GM19463 (cell line): ENCODE data around the gene TPSB2.
"Not testable (repeated sequence)": the region's sequence is repeated elsewhere in the genome, so short reads cannot be mapped to it uniquely, and the experiment has no call there.

Source experiments
- ATAC-seq: cut with Tn5 transposase; IDR thresholded peaks from one replicate; pipeline ENCODE4 v1.9.1; 2021; ENCODE audit warnings: mild to moderate bottlenecking, moderate library complexity; ENCODE audit not compliant: unreplicated experiment

TPSB2 gene

DNA sequence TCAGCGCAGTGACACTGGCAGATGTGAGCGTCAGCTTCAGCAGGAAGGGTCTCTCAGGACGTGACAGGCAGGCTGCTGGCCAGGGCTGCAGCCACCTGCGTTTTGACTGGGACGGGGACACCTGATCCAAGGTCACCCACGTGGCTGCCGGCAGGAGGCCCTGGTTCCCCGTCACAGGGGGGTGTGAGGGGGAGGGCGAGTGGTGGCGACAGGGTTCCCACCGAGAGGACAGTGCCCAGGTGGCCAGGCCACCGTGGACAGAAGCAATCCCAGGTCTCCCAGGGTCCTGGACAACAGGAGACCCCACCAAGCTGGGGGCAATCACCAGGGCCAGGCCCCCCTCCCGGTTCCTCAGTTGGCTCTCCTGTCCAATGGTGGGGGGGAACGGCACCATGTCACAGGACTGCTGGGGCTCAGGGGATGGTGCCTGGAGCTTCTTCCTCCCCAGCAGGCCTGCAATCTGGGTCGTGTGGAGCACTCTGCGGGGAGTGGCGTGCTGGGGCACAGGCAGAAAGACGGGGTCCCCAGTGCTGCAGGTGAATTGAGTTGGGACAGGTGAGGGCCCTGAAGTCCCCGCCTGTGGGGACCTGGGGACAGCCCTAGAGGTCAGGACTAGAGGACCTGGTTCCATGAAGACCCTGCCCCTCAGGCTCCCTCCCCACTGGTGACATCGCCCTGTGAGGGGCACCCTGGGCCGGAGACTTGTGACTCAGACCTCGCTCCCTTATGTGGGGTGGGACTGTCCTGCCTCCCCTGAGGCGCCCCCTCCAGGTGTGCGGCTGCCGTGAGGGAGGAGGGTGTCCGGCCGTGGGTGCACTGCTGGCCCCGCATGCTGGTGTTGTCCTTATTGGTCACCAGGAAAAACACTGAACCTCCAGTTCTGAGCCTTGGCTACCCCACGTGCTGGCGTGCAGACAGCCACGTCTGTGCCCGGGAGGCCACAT, 14.2 kb upstream of the TPSB2 start:
- ATAC-seq, result not testable (repeated sequence)

DNA sequence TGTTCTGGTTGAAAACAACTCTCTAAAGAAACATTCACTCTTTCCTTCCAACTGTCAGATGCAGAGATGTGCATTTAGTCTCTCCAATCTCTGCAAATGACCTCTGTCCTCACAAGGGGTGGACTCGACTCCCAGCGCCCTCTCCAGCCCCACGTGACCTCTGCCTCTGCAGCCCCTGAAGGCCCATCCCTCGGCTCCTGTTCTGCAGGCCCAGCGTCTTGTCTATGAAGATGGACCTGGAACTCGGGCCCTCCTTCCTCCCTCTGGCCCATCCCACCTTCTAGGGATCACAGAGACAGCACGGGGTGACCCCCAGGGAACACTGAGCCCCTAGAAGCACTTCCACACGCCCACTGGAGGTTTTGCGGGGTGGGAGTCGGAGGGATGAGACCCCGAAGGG, 13.4 kb upstream of the TPSB2 start:
- ATAC-seq, result not testable (repeated sequence)

DNA sequence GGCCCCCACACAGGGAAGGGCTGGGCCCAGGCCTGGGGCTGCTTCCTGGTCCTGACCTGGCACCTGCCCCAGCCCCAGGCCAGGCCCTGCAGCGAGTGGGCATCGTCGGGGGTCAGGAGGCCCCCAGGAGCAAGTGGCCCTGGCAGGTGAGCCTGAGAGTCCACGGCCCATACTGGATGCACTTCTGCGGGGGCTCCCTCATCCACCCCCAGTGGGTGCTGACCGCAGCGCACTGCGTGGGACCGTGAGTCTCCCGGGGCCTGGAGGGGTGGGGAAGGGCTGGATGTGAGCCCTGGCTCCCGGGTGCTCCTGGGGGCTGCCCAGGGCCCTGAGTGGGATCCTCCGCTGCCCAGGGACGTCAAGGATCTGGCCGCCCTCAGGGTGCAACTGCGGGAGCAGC, 11.1 kb upstream of the TPSB2 start:
- ATAC-seq, result not testable (repeated sequence)

DNA sequence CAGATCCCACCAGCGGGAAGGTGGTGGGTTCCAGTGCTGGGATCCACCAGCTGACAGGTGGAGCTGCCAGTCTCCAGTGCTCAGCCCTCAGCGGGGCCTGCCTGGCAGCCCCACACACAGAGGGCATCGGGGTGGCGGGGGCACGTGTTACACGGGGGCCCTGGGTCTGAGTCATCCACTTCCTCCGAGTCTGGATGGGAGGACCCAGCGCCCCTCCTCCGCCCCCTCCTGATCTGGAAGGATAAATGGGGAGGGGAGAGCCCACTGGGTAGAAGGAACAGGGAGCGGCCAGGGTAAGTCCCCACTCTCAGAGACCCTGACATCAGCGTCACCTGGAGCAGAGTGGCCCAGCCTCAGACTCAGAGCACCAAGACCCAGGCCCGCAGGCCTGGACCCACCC, 10.5 kb upstream of the TPSB2 start, which contains the start of gene TPSAB1:
TPSAB1 (plus strand) TSS at position 270 of the 400 bp plus-strand sequence. CDS start 234 bp downstream, outside the sequence.
- not testable (repeated sequence) for ATAC-seq

DNA sequence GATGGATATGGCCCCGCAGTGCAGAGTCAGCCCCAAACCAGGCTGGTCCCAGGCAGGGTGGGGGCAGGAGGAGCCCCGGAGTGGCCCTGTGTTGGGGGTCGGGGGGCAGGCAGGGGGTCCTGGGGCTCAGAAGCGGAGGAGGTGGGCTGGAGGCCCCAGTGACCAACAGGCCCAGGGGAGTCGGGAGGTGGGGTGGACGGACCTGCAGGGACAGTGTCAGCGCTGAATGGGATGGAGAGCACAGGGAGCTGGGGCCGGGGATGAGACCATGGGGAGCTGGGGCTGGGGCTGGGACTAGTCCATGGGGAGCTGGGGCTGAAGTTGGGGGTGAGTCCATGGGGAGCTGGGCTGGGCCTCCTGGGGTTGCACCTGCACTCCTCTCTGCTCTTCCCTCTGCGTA, 9.6 kb upstream of the TPSB2 start:
- not testable (repeated sequence) for ATAC-seq

DNA sequence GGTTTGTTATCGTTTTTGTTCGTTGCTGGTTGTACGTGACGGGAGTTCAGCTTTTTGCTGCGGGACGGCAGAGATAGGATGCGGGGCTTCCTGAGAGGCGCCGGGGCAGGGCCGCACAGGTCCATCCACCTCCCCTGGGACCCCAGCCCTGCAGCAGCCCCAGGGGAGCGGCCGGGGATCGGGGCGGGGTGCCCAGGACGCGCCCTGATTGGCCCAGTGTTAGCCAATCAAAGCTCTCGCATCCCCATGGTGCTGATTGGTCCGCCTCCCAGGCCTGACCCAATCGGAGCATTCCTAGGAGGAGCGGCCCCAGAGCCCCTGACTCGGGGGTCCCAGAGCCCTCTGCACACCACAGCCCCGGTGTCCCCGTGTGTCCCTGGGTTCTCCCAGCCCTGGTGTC, 8.9 kb upstream of the TPSB2 start:
- not testable (repeated sequence) for ATAC-seq

DNA sequence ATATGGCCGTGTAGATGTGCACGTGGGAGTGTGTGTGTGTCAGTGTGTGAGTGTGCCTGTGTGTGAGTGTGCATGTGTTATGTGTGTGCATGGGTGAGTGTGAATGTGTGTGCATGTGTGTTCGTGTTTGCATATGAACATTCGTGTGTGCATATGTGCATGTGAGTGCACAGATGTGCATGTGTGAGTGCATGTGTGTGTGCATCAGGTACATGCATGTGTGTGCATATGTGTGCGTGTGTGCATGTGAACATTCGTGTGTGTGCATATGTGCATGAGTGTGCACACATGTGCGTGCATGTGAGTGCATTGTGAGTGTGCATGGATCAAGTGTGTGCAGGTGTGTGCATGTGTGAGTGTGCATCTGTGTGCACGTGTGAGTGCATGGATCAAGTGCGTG, 8.0 kb upstream of the TPSB2 start:
- ATAC-seq, result no peak

DNA sequence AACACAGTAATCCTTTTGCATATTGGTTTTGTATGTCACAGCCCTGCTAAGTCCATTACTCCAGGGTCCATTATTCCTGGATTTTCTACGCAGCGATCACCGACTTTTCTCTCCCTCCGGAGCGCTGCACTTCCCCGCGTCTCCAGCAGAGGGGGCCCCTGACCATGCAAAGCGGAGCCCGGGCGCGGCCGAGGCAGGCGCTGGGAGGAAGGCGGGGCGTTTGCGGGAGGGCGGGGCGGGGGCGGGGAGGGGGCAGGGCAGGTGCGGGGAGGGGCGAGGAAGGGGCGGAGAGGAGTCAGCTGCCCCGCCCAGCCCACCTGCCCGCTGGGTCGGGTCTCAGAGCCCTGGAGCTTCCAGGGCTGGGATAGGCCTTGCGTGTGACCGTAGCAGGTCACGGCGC, 6.7 kb upstream of the TPSB2 start:
- ATAC-seq, result not testable (repeated sequence)

DNA sequence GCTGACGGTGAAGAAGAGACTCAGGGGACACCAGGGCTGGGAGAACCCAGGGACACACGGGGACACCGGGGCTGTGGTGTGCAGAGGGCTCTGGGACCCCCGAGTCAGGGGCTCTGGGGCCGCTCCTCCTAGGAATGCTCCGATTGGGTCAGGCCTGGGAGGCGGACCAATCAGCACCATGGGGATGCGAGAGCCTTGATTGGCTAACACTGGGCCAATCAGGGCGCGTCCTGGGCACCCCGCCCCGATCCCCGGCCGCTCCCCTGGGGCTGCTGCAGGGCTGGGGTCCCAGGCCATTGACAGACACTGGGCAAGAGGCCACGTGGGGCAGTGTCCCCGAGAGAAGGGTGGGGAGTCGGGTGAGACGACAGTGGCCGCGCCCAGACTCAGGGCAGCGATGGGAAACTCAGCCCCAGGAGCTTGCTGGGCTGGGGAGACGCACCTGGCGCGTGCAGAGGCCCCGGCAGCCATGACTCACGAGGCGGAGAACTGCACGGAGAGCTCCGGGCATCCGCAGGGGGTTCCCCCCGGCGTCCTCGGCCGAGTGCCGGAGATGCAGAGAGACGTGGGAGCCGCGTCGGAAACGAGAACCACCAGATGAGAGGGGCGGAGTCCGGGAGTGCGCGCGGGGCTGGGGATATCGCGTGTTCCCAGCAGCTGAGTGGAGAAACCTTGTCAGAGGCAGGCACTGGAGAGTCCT, 2.2 kb upstream of the TPSB2 start:
- ATAC-seq, result not testable (repeated sequence)

DNA sequence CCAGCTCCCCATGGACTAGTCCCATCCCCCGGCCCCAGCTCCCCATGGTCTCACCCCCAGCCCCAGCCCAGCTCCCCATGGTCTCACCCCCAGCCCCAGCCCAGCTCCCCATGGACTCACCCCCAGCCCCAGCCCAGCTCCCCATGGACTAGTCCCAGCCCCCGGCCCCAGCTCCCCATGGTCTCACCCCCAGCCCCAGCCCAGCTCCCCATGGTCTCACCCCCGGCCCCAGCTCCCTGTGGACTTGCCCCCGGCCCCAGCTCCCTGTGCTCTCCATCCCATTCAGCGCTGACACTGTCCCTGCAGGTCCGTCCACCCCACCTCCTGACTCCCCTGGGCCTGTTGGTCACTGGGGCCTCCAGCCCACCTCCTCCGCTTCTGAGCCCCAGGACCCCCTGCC, 1.3 kb upstream of the TPSB2 start:
- not testable (repeated sequence) for ATAC-seq

DNA sequence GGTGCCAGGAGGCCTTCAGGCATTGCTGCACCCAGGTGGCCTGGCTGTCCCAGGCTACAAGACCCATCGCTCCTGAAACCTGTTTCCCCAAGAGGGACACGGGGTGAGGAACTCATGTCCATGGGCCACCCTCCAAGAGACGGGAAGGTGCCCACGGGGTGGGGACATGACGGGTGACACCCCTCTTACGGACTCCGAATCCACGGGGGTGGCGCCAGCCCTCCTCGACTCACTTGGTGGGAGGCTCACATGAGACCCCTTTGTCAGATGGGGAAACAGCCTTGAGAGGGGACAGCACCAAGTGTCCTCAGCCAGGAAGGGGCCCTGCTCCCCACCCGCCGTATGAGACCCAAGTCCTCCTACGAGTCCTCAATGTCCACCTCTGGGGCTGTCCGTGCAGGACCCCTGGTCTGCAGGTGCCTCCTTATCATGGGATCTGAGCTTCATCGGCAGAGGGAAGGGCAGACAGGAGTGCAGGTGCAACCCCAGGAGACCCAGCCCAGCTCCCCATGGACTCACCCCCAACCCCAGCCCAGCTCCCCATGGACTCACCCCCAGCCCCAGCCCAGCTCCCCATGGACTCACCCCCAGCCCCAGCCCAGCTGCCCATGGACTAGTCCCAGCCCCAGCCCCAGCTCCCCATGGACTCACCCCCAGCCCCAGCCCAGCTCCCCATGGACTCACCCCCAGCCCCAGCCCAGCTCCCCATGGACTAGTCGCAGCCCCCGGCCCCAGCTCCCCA, 658 bp upstream of the TPSB2 start:
- not testable (repeated sequence) for ATAC-seq

DNA sequence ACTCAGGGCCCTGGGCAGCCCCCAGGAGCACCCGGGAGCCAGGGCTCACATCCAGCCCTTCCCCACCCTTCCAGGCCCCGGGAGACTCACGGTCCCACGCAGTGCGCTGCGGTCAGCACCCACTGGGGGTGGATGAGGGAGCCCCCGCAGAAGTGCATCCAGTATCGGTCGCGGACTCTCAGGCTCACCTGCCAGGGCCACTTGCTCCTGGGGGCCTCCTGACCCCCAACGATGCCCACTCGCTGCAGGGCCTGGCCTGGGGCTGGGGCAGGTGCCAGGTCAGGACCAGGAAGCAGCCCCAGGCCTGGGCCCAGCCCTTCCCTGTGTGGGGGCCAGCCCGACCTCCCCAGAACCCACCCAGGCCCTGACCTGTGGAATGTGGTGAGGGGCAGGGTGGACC, 508 bp downstream of the TPSB2 start:
- not testable (repeated sequence) for ATAC-seq

DNA sequence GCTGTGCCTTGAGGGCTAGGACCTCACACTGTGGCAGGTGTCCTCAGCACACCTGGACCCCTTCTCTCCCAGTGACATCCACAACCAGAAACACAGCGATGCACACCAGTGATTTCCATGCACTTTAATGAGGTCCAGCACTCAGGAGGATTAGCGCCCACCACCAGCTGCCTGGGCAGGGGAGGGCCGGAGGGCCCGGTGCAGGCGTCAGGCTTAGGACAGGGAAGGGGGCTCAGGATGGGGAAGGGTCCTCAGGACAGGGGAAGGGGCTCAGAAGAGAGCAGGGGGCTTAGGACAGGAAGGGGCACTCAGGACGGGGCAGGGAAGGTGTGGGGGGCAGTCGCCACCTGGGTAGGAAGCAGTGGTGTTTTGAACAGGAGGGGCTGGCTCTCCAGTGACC, 1.8 kb downstream of the TPSB2 start:
- not testable (repeated sequence) for ATAC-seq

DNA sequence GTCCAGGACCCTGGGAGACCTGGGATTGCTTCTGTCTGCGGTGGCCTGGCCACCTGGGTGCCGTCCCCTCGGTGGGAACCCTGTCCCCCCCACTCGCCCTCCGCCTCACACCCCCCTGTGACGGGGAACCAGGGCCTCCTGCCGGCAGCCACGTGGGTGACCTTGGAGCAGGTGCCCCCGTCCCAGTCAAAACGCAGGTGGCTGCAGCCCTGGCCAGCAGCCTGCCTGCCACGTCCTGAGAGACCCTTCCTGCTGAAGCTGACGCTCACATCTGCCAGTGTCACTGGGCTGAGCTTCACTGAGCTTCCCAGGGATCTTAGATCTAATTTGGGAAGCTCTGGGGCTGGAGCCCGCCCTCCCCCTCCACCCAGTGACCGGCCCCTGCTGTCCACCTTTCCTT, 3.3 kb downstream of the TPSB2 start:
- ATAC-seq, result not testable (repeated sequence)

DNA sequence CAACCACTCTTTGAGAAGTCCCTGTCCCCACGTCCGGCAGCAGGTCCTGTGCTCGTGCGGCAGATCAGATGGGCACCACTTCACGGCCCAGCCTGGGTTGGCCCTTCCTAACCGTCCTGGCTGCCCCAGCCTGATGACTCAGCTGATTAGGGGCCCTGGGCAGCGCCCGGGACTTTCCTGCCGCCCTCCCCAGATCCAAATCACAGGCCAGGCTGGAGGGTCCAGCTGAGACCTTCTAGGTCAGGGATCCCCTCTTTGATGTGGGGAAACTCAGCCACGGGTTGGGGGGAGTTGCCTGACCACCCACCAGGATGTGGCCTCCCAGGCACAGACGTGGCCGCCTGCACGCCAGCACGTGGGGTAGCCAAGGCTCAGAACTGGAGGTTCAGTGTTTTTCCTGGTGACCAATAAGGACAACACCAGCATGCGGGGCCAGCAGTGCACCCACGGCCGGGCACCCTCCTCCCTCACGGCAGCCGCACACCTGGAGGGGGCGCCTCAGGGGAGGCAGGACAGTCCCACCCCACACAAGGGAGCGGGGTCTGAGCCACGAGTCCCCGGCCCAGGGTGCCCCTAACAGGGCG, 4.2 kb downstream of the TPSB2 start:
- ATAC-seq, result not testable (repeated sequence)

DNA sequence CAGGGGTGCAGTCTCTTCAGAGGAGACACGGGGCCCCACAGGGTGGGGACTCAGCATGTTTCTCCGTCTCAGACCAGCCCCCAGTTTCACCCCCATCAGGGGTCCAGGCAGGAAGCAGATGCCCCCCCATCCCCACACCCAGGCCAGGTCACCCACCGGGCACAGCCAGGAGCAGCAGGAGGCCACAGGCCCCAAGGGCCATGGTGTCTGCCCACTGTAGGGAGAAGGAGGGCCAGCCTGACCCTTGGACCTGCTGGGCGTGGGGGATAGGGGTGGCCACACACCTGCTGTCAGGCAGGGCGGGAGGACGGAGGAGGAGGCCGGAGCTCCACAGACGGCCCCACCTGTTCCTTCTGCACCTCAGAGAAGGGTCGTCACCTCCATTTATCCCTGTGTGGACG, 4.9 kb downstream of the TPSB2 start, which contains the start of gene TPSG1:
TPSG1 (minus strand) TSS at position 218 of the 401 bp plus-strand sequence; CDS start at position 202, 16 bp downstream.
- no peak for ATAC-seq

DNA sequence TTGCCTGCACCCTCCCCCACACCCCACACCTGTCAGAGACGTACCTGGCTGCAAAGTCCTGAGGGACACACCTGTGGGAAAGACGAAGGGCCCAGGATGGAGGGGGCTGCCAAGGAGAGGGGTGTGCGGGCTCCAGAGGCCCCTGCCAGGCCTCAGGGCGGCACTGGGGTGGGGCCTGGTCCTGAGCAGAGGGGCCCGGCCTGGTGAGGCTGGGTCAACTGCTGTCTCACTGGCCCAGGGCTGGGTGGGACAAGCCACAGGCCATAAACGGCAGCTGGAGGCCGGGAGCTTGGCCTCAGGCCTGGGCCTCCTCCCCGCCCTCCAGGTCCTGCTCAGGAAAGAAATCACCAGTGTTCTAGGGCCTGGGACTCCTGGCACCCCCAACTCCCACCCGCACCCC, 5.4 kb downstream of the TPSB2 start:
- ATAC-seq, result no peak

DNA sequence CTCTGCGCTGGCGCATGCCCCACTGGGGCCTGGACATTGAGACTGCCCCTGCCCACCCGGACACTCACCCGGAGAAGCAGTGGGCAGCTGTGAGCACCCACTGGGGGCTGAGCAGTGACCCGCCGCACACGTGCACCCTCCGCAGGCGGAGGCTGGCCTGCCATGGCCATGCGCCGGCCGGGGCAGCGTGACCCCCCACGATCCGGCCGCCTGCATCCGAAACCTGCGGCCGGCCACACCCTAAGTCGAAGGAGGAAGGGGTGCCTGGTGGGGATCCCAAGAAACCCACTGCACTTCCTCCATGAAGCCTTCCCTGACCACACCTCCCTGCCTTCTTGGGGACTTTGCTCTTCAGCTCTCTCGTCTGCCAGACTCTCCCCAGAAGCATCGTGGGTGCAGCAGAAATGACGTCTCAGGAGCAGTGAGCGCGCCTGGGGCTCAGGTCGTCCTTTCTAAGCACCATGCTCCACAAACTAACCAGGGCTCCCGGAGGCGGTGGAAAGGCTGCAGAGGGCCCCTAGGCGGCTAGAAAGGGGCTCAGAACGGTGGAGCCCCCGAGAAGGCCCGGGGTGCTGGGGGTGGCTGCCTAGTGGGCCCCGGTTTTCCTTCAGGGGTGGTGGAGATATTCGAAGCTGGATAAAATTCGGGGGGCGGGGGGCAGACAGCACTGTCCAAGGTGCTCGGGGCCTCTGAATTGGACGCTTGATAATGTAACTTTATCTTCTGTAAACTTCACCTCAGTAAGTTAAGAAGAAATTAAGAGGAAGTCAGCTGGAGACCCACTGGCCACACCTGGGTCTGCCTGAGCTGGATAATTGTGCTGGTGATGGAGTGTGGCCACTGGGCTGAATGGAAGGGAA, 6.4 kb downstream of the TPSB2 start:
- no peak for ATAC-seq

DNA sequence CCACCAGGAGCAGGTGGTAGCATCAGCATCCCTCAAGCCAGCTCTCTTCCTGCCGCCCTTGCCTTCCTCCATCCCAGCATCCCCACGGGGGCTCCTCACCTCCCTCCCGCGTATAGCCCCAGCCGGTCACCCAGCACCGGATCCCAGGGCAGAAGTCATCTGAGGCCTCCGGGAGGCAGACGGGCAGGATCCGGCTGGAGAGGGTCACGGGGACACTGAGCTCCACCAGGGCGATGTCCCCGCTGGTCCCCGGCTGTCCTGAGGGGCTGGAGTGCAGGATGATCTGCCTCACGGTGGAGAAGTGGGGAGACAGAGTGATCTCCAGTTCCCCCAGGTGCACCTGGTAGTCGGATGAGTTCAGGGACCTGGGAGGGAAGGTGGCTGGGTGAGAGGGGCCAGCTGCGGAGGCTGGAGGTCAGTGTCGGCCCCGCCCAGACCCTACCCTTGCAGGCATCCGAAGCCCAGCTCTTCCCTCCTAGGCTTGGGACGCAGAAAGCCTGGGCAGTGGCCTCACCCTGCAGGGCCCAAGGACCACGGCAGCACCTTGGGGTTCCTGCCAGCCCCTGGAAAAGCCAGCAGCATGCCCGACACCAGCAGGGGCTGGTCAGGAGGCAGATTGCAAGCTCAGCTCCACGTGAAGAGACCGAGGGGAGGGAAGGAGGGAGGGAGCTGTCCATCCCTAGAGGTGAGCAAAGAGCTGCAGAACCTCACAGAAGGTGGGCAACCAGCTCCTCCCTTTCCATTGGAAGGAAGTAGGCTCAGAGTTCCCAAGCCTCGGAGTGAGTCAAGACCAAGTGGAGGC, 7.2 kb downstream of the TPSB2 start:
- no peak for ATAC-seq
